BE2C (cell line): ENCODE data around the gene USP47.

Source experiments
- DNase-seq: peaks from one replicate; pipeline ENCODE4 v3.0.0-alpha.2; 2020
- H3K27me3 ChIP-seq: fragments of 250-450 bp; sonication (Bioruptor Pico); 2 replicates; pipeline ENCODE4 v1.5.1; 2020; ENCODE audit warnings: mild to moderate bottlenecking
- H3K36me3 ChIP-seq: fragments of 250-450 bp; sonication (Bioruptor Pico); 2 replicates; pipeline ENCODE4 v1.5.1; 2020; ENCODE audit warnings: mild to moderate bottlenecking
- H3K4me1 ChIP-seq: fragments of 250-450 bp; sonication (Bioruptor Pico); 2 replicates; pipeline ENCODE4 v1.5.1; 2020
- H3K4me3 ChIP-seq: 2 replicates; pipeline ENCODE4 v1.5.1; 2011; ENCODE audit warnings: low read depth, low read length
- H3K9me3 ChIP-seq: fragments of 250-450 bp; sonication (Bioruptor Pico); 2 replicates; pipeline ENCODE4 v1.5.1; 2020
- CTCF ChIP-seq: IDR thresholded peaks from 2 replicates; pipeline ENCODE4 v1.5.1; 2012; ENCODE audit warnings: mild to moderate bottlenecking, low read depth, low read length

The USP47 gene

GRCh38 chr11:11982461-11982860, 140.7 kb downstream of the USP47 start:
- no peak for TF ChIP-seq CTCF
- H3K4me3 ChIP-seq: no peak overlapping the region
- H3K4me1 ChIP-seq: peaks cover 30% of the 10 kb centered on the region
- no peaks in the 10 kb centered on the region for H3K9me3 ChIP-seq
- H3K27me3 ChIP-seq: no peaks in the 10 kb centered on the region
- H3K36me3 ChIP-seq: no peaks in the 10 kb centered on the region
- no peak for DNase-seq

- Histone ChIP-seq H3K9me3 (no peaks in the 10 kb centered on the region), H3K4me1 (peaks cover 27% of the 10 kb centered on the region)
- DNase-seq: no peak
Measured at GRCh38 chr11:11982975-11983374, 141.2 kb downstream of the USP47 start.

GRCh38 chr11:11983427-11983826, 141.7 kb downstream of the USP47 start:
- no peak for TF ChIP-seq CTCF
- Histone ChIP-seq H3K36me3 (no peaks in the 10 kb centered on the region), H3K9me3 (no peaks in the 10 kb centered on the region), H3K4me1 (peaks cover 23% of the 10 kb centered on the region), H3K27me3 (no peaks in the 10 kb centered on the region), H3K4me3 (no peak overlapping the region)
- no peak for DNase-seq

More at GRCh38 chr11:11982975-11983374, 141.2 kb downstream of the USP47 start:
- Histone ChIP-seq H3K4me3 (no peak overlapping the region), H3K36me3 (no peaks in the 10 kb centered on the region), H3K27me3 (no peaks in the 10 kb centered on the region)
- TF ChIP-seq CTCF: no peak

GRCh38 chr11:11984563-11984962, 142.8 kb downstream of the USP47 start:
- TF ChIP-seq CTCF: no peak

GRCh38 chr11:11985016-11985715, 143.4 kb downstream of the USP47 start:
- TF ChIP-seq CTCF: no peak
- no peak for DNase-seq
- H3K4me1 ChIP-seq: peaks cover 9% of the 10 kb centered on the region
- no peaks in the 10 kb centered on the region for H3K27me3 ChIP-seq
- H3K36me3 ChIP-seq: no peaks in the 10 kb centered on the region
- no peaks in the 10 kb centered on the region for H3K9me3 ChIP-seq
- H3K4me3 ChIP-seq: no peak overlapping the region

More at GRCh38 chr11:11984563-11984962, 142.8 kb downstream of the USP47 start:
- H3K27me3 ChIP-seq: no peaks in the 10 kb centered on the region
- peaks cover 15% of the 10 kb centered on the region for H3K4me1 ChIP-seq
- no peak for DNase-seq
- no peak overlapping the region for H3K4me3 ChIP-seq
- no peaks in the 10 kb centered on the region for H3K36me3 ChIP-seq
- no peaks in the 10 kb centered on the region for H3K9me3 ChIP-seq
